Stimulated activated CD4-positive, alpha-beta T cell treated with anti-CD3 and anti-CD28 coated beads, Interleukin-1b, Interleukin-23, amount 100 ng/mL, for 24 hours (primary cell): ENCODE measurements around the gene TEX2.
A peak's percentile ranks its signal among the peaks of the same experiment; 100 is the strongest.

Experiments used
- DNase-seq, 4 experiments: peaks; one replicate each; pipeline ENCODE4 v3.0.0-alpha.2; 2020; ENCODE audit warnings: low read depth in 4 of 4, low spot score in 1 of 4

The TEX2 gene

DNA sequence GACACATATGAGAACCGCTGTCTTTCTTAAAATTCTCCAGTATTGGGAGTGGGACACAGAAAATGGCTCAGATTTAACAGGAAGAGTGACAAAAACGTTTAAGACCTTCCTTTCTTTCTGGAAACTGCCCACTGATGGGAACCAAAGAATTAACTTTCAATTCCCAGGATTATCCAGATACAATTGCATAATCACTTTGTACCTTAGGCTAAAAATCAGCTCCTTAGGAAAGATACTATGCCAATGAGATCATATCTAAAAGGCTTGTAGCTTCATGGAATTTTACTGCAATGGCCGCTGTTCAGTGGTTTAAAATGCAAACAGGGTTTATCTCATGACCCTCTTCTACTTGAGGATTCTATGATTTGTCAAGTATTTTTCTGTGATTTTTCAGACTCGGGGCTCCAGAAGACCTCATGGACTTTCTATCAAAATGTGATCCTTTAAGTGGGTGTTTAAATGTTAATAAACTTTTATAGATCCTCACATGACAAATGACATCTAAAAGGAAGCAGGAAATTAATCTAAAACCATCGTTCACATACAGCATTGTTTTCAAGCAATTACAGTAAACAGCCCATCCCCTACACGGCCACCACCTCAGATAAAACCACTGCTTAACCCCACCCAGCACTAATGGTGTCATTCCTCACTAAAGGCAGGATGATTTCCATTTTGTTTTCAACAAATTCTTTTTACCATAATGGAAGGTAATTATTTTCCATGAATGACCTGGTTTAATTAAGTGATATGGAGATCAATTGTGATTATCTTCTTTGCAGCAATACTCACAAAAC lies 101.5 kb downstream of the TEX2 start:
- DNase-seq: no peak

DNA sequence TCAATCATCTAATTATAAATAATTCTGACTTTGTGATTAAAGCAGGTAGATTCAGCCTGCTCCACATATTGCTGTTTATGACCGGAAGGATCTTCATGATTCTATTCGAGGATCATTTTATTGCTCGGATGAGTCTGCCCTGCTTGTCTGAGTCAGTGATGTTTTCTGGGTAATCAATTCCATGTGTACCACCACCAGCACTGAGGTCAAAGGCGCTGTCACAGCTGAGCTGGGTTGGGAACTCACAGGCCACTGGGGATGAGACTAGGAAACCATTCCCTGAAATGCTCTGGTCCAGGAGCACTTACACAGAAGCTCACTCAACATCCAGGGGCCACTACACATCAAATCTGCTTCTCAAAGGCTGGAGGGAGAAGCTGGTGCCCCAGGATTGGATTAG lies 102.7 kb downstream of the TEX2 start:
- DNase-seq: no peak

DNA sequence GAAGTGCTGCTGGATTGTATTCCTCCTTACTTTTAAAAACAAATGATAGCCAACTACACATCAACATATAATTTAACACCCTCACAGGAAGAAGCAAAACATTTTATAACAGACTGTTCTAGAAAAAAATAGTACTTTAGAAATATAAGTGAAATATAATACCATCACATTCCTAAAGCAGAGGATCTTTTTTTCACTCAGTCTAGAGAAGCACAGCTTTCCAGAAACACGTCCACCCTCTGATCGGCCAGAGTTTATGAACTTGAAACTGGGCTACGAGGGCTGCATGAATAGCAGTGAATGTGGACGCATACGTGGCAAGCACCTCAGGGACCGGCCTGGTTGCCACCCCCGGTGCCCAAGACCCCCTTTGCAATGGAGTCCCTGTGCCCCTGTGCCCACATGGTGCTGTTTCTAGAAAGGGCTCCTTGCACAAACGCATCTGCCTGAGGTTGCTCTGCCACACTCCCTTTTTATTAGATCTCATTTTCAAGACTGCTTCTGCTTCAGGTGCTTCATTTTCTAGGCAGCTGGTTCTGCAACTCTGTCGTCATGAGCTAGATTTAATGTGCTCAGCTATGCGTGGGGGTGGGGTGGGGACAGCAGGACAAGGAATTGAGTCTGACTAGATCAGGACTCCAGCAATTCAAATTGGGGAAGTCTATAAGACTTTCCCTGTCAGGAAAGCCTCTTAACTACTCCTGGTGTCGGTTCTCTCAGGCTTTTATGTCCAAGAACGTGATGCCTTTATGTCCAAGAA lies 104.0 kb downstream of the TEX2 start:
- no peak for DNase-seq

DNA sequence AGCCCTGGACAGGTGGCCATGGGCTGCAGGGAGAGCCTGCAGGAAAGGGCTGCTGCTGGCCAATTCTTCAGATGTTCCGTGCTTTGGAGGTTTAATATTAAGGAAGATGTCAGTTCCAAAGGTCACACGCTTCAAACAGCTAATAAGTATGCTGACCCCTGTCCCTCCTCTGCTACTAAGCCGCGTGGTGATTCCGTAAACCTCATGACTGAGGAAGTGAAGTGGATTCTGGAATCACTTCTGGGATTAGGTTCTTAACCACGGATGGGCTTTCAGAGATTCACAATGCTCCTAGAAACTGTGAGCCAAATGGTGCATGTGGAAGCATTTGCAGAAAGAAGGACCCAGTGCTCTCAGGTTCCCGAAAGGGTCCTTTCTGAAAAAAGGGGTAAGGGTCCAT lies 104.7 kb downstream of the TEX2 start:
- no peak for DNase-seq

DNA sequence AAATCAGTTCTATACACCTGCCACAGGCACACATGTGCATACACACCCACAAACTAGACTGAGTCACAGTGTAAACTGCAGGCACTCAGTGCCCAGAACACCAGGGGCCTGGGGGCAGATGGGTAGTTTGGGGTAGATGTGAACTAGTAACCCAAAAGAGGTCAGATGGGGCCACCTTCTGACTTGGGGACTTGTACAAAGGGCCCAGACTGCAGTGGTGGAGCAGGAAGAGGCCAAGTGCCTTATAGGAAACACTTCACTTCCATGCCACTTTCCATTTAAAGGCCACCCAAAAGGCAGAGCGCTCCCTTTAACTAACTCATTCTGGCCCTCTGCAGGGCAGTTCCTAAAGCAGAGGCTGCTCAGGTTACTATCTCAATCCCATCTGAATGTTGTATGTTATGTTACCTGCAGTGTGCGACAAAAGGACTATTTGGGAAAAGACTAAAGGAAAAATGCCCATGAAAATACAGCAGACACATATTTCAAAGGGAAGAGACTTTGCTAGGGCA lies 105.3 kb downstream of the TEX2 start:
- no peak for DNase-seq

DNA sequence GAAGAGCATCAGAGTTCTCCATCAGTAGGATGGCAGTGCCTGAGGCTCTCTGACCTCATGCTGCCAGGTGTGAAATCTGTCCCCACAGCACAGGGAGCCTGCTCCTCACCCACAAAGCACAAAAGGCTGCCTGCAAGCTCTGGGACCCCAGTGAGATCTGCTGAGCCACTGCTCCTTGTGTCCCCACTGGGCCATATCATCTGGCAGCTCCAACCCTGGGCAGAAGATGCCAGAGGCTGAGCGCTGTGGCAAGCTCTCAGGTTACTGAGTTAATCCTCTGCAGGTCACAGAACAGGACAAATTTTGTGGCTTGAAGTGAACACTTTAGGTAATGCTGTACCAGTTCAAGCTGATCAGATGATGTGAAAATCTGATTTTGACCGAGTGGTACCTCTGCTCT lies 106.4 kb downstream of the TEX2 start:
- no peak for DNase-seq

DNA sequence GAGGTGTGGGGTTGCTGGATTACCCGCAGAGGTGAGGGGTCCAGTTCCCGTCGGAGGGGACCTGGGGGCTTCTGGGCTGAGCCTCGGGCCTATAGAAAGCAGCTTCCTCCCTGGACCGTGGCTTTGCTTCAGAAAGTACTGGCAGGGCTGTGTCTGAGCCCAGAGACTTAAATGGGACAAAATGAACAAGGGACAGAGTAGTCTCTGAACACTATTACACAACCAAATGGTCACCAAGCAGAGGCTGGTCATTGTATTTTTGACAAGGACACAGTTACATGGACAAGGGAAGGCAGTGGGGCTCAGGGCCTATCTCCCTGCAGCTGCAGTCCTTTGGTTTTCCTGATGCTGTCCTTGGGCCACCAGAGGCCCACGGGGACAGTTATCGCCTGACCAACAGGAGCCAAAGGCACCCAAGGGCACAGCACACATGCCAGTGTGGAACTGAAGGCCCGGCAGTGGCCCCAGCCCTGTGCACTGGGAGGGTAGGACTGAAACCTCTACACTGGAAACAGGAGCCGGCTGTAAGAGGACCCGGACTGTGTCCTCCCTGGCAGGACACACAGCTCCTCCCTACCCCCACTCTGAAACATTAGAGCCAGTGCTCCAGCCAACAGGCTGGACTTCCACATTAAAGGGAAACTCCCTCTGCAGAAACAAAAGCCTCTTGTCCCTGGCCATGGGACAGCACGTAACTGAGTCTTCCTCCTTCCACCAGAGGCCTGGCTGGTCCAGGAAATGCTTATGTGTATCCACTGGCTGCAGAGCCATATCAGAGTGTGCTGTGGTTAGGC lies 107.1 kb downstream of the TEX2 start:
- DNase-seq: no peak

DNA sequence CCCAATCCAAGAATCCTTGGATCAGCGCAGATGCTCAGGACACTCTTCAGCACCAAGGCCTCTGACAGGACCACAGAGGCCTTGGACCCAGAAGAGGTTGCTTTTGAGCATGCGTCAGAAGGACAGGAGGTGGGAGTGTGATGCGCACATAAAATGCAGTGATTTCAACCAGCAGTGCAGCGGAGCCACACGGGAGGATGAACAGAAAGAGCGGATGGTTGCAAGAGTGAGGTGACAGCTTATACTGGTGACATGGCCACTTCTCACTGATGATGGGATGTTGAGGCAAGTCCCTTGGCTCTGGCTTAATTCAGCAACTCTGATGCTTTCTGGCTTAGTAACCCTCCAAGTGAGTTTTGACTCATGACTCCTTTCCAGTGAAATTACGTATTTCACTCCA lies 107.9 kb downstream of the TEX2 start:
- no peak for DNase-seq

DNA sequence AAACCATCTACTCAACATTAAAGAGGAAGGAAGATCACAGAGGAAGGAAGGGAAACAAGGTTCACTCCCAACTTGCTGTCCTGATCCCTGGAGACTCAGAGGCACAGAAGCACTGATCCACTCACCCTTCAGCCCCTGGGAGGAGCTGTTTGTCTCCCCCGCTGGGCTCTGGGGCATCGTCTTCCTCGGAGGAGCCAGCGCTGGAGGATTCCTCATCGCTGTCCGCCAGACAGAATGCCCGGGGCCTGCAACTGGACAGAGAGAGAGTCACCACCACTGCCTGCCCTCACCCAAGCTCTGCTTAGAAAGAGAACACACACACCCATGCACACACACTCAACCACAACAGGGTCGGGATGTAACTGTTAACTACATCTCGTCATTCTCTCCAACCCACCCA lies 108.3 kb downstream of the TEX2 start:
- no peak for DNase-seq

DNA sequence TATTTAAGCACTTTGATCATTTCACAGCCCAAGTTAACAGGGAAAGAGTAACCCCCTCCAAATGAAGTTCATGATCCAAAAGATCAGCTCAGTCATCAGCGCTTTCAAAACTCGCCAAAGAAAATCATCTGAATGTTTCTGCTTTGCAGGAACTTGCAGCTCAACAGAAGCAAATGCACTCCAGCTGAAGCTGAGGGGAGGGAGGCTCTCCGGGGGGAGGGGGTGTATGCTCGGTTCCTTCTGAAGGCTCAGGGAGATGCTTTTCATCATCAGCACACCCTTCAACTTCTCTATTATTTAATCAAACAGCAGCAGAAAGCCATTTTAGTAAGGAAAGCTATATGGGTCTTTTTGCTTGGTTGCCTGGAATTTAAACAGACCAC lies 108.8 kb downstream of the TEX2 start:
- no peak for DNase-seq

DNA sequence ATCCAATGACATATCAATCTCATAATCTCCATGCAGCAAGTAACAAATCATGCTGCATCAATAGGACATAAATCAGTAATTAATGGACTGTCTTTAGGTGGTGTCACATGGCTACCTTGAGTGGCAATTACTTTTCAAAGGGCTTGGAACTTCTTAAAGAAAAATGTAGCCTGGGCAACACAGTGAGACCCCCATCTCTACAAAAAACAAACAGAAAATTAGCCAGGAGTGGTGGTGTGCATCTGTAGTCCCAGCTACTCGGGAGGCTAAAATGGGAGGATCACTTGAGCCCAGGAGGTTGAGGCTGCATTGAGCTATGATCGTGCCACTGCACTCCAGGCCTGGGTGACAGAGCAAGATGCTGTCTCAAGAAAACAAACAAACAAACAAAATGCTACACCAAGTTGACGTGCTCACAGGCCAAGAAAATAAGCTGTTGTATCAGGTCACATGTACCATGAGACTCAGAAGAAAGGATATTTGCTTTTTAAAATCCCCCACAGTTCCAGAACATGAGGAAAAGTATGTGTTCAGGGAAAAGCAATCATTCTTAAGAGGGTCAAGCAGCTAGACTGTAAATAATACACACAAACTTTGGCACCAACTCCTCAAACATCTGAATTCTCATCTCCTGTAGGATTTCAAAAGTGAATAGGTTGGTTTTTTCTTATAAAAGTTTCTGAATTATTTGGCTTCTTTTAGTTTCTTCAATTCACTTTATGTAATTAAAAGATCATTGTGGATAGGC lies 109.3 kb downstream of the TEX2 start:
- DNase-seq: no peak

DNA sequence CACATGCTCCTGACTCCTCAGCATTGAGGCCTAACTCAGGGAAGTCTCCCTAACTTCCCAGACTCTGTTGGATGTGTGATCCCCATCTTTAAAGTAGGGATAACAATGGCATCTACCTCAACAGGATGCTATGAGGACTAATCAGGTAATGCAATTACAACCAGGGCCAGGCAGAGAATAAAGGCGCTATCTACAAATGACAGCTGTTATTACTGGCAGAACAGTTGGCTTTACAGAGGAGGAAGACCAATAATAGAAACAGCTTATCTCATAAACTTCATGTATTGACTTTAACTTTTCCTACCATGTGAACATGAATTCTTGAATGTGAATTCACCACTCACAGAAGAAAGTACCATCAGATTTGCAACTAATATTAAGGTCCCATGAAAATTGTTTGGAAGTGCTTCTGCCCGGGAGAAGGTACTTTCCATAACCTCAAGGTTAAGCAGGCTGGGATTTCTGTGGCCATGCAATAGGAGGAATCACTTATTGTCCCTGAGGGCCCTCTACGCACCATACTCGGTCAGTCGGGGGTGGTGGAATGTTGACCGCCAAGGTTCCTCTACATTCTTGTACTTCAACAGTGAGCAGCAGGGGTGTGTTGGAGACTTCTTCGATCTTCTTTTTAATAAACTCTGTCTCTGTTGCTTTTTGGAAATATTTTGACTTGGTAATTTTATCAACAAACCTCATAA lies 110.5 kb downstream of the TEX2 start:
- DNase-seq: no peak

DNA sequence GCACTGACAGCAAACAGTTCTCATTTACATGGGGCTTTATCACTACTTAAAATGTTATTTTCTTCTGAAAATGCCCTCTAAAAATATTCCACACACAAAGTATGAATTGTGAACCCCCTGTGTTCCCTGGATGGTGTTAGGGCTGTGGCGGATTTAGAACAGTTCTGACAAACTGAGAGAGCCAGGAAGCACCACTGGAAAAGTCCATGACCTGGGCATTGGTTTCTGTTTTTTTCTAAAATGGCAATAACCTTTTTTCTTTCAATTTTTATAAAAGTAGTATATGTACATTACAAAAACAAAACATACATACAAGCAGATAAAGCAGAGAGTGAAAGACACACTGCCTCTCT lies 112.1 kb downstream of the TEX2 start:
- no peak for DNase-seq

DNA sequence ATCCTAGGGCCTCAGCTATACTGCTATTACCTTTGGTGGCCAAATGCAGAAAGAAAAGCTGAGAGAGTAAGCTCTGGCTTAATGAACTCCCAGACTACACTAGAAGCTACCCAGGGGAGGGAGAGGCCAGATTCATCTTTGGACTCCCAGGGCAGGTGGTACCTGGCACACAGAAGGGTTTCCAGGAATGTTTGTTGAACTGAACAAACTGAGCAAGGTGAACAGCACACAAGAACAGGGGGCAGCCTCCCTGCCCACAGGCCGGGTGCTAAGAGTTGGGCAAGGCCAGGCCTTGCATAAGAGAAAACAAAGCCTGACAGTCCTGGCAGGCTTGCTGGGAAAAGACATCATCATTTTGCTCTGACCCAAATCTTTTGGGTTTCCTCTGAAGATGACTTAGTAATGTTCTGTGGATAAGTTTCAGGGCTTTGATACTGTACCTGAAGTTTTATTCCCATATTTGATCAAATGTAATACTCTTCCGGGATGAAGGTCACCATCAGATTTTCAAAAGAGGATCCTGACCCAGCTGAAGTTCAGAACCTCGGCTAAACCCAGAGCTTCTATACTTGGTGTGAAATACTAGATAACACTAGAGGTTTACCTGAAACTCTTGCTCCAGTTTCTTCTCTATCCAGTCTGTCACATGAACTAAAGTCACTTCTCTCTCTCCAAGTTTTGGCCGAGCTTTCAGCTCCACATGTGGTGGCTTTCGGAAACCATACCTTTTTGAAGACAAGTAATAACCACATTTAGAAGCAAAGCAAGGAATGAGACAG lies 112.6 kb downstream of the TEX2 start:
- no peak for DNase-seq

DNA sequence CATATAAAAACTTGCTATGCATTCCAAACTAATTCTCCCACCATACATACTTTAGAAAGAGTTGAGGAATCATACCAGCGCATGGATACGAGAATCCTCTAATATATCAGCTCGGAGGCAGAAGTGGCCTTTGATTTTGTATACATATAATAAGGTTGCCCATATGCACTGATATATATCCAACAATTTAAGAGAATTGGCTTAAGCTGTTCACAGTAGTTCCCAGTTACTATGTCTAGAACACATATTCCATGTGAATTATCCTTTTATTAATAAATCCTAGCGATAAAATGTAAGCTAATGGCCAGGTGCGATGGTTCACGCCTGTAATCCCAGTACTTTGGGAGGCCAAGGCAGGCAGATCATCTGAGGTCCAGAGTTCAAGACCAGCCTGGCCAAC lies 113.9 kb downstream of the TEX2 start:
- no peak for DNase-seq

DNA sequence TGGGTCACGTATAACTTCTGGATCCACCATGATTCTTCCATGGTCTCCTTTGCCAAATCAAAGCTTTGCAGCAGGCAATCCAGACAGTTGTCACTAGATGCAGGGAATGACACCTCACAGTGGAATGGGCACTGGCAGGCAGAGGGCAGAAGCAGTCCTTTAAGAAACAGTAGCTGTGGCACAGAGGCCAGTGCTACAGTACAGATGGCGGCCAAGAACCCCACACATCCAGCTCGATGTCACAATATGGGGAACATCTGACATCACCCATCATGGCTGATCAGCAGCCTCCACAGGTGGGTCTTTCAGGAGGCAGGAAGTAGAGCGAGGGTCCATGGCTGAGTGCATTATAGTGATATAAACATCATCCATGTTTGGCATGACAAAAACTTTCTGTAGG lies 114.4 kb downstream of the TEX2 start:
- no peak for DNase-seq

DNA sequence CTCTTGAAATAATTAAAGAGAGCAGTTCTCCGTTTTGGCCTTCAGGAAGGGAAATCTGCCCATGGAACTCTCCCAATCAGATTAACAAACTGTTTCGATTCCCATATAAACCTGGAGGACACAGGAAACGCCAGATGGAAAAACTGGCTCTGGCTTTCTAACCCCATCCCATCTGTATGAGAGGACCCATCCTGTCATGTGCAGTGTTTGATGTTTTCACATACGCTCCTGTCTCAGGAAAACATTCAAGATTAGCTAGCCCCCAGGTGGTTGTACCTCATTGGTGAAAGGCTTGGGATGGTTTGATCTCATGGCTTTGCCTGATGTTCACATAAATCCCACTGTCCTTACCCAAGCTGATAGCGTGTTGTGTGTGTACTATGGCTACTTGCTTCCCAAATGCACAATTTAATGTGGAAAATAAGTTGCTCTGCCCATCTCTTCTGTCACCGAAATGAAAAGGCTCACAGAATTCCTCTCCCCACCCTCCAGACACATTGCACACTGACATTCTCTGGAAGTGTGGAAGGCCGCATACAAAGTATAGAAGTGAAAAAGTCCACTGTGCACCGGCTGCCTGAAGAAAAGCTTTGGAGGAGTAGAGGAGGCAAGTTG lies 114.9 kb downstream of the TEX2 start:
- DNase-seq: no peak

DNA sequence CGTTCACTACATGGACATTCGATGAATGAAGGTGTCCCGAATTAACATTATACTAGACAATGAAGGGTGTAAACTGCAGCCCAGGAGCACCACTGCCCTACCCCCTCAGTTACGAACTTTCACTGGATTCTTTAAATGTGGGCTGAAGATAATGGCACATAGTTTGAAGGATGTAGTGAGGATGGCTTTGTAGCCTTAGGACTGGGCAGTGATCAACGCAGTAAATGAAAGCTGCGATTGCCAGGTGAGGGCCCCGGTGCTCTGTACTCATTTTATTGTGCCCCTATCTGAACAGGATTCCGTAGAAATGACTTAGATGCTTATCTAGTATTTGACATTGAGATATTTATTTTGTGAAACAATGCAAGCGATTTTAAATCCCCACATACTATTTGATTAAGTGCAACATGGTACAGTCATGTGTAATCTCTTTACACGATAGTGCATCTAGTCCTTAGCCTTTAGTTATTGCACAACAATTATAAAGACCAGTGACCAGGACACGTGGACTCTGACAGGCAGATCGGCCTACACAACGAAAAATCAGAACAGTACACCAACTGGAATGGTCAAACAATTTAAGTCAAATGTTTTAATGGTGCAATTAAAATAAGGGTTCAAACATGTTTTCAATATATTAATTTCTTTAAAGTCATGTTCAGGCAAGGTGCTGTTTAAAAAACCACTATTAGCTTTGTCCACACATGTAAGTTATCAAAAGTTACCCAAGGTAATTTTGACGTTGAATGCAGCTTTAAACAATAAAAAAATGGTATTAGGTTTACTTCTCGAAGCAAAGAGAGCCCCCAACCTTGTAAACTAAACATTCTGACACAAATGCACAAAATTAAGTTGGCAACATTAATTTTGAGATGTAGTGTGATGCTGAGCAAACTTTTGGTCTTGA lies 115.7 kb downstream of the TEX2 start:
- peak in 1 of 4 experiments; percentile 24 for DNase-seq
